Stomach (tissue), 4 donors: ENCODE results near the gene CFAP68.

Source experiments
- CTCF ChIP-seq, 7 experiments: fragments of 450-650 bp in 4 of 7; fragments of 200-600 bp in 3 of 7; sonication (generic) in 3 of 7; IDR thresholded peaks; one replicate each; pipeline ENCODE4 v1.5.1; 2016 to 2019; ENCODE audit warnings: antibody characterized with exemption in 7 of 7, control low read depth in 2 of 7, mild to moderate bottlenecking in 1 of 7
- EP300 ChIP-seq: sonication (generic); formaldehyde crosslinking; IDR thresholded peaks from one replicate; pipeline ENCODE4 v1.6.1; 2017; ENCODE audit warnings: antibody characterized with exemption
- POLR2AphosphoS5 ChIP-seq, 3 donors: sonication (generic); formaldehyde crosslinking; IDR thresholded peaks; one replicate each; pipeline ENCODE4 v1.6.1; 2016; ENCODE audit warnings: antibody characterized with exemption in 3 of 3

- TF ChIP-seq CTCF (IDR thresholded peaks at IDR 0.05) (no peak), EP300 (no peak), POLR2AphosphoS5 (IDR thresholded peaks at IDR 0.05) (no peak)
Measured at GRCh38 chr11:111852103-111852502, 27.2 kb upstream of the CFAP68 start.
